Small intestine (tissue), 7 donors: Measurements from ENCODE around the gene KCNJ10. TPM values are rescaled to one million over a fixed set of nuclear protein-coding genes. Genes with fewer than 3 reads are reported as not detected.

Source experiments
- DNase-seq, 2 donors: peaks; one replicate each; pipeline versions ENCODE4 v3.0.0 to v3.0.0-alpha.2; 2013
- FAIRE-seq: peaks from 2 replicates; lab custom pipeline; 2012; peaks lifted over from hg19 to GRCh38; lab: Jason Lieb, UNC
- H3K27ac ChIP-seq, 3 donors: one replicate each; pipeline ENCODE4 v1.5.1; 2013; ENCODE audit warnings: low read length in 2 of 3, mild to moderate bottlenecking in 2 of 3, control low read depth in 1 of 3, inconsistent platforms in 1 of 3, low read depth in 1 of 3, moderate library complexity in 1 of 3
- H3K27me3 ChIP-seq, 3 donors: one replicate each; pipeline ENCODE4 v1.6.1; 2013; ENCODE audit warnings: low read length in 3 of 3, inconsistent platforms in 1 of 3; ENCODE audit not compliant: control insufficient read depth in 3 of 3, insufficient read depth in 3 of 3
- H3K36me3 ChIP-seq, 3 donors: one replicate each; pipeline ENCODE4 v1.6.1; 2013; ENCODE audit warnings: low read length in 3 of 3, inconsistent platforms in 1 of 3, low read depth in 1 of 3, mild to moderate bottlenecking in 1 of 3, moderate library complexity in 1 of 3; ENCODE audit not compliant: control insufficient read depth in 3 of 3, insufficient read depth in 2 of 3
- H3K4me1 ChIP-seq, 3 donors: one replicate each; pipeline ENCODE4 v1.6.1; 2013; ENCODE audit warnings: low read length in 2 of 3, inconsistent platforms in 1 of 3, low read depth in 1 of 3, mild to moderate bottlenecking in 1 of 3, moderate library complexity in 1 of 3; ENCODE audit not compliant: control insufficient read depth in 3 of 3, insufficient read depth in 2 of 3
- H3K4me3 ChIP-seq, 3 donors: one replicate each; pipeline ENCODE4 v1.5.1; 2013; ENCODE audit warnings: low read length in 3 of 3, control low read depth in 1 of 3, inconsistent platforms in 1 of 3, low read depth in 1 of 3, mild to moderate bottlenecking in 1 of 3, moderate library complexity in 1 of 3
- H3K9me3 ChIP-seq, 2 donors: one replicate each; pipeline ENCODE4 v1.6.1; 2013; ENCODE audit warnings: low read depth in 1 of 2, low read length in 1 of 2; ENCODE audit not compliant: control insufficient read depth in 2 of 2, insufficient read depth in 1 of 2
- WGBS, 3 donors: extraction: QIAGEN DNeasy Blood & Tissue Kit; methylation state at CpG; one replicate each; pipeline ENCODE4 v1.1.7; 2013; 5-methylcytosine and 5-hydroxymethylcytosine counted together
- polyA plus RNA-seq, 4 donors: library from polyadenylated mRNA; stranded (reverse) in 3 of 4; unstranded in 1 of 4; fragments of 200-250 nt in 3 of 4; fragments of 120-200 nt in 1 of 4; gene quantifications; one replicate each; pipeline versions ENCODE4 v1.2.1 to v1.2.3, GENCODE V29; 2013
- donor health status: healthy with polysubstance abuse.
- donor health status: control.
- donor health status: control.
- donor health status: Bipolar disorder and iron deficiency.
- donor health status: healthy.

The KCNJ10 gene
- polyA plus RNA-seq, 4 donors, result 0.25 to 0.47 TPM; not detected in 2

GRCh38 chr1:160043543-160043942 lies 26.4 kb downstream of the KCNJ10 start:
- FAIRE-seq (no peak), DNase-seq (no peak)
- H3K27me3 ChIP-seq, result no peaks in the 10 kb centered on the region
- H3K4me1 ChIP-seq, result peaks cover 0 to 20% (median 12%) of the 10 kb centered on the region in 3 donors
- no peaks in the 10 kb centered on the region for H3K9me3 ChIP-seq
- no peak overlapping the region for H3K27ac ChIP-seq
- no peak overlapping the region for H3K4me3 ChIP-seq
- H3K36me3 ChIP-seq, result no peaks in the 10 kb centered on the region

- Histone ChIP-seq H3K4me3 (no peak overlapping the region), H3K27ac (no peak overlapping the region), H3K4me1 (peaks cover 0 to 4% (median 3%) of the 10 kb centered on the region in 3 donors), H3K36me3 (no peaks in the 10 kb centered on the region), H3K9me3 (no peaks in the 10 kb centered on the region), H3K27me3 (no peaks in the 10 kb centered on the region)
- no peak for FAIRE-seq
- peak; percentile 11 to 79 for DNase-seq
- 50 to 84% (median 56%) methylated on average over 1 of the region's 1 CpG for WGBS, 3 donors
Observed at GRCh38 chr1:160040476-160040875, 29.5 kb downstream of the KCNJ10 start.

GRCh38 chr1:160032165-160032820 lies 37.7 kb downstream of the KCNJ10 start:
- Histone ChIP-seq H3K36me3 (no peaks in the 10 kb centered on the region), H3K27ac (peak overlapping the region; percentile 60 to 77 (median 77)), H3K4me1 (peaks cover 0 to 13% (median 2%) of the 10 kb centered on the region in 3 donors), H3K9me3 (no peaks in the 10 kb centered on the region), H3K4me3 (peak overlapping the region; percentile 66 to 87 (median 71)), H3K27me3 (no peaks in the 10 kb centered on the region)
- 1 to 4% (median 2%) methylated on average over 17 to 18 of the region's 18 CpGs for WGBS, 3 donors
- DNase-seq (peak; percentile 29 to 37), FAIRE-seq (no peak)

- H3K27me3 ChIP-seq, result no peaks in the 10 kb centered on the region
- H3K27ac ChIP-seq, result peak within 1 kb of the TSS; percentile 60 to 85 (median 77)
- 0% methylated on average over 59 to 60 of the region's 60 CpGs for WGBS, 3 donors
- FAIRE-seq (no peak), DNase-seq (peak; percentile 97)
- peaks cover 0 to 13% (median 2%) of the 10 kb centered on the region in 3 donors for H3K4me1 ChIP-seq
- H3K9me3 ChIP-seq, result no peaks in the 10 kb centered on the region
- peaks cover 0 to under 1% (median 0%) of the 10 kb centered on the region in 3 donors for H3K36me3 ChIP-seq
- peak within 1 kb of the TSS; percentile 66 to 87 (median 71) for H3K4me3 ChIP-seq
Observed at GRCh38 chr1:160031365-160032164, 38.4 kb downstream of the KCNJ10 start, which contains the start of gene PIGM. PIGM (minus strand) TSS chr1:160031990; CDS start chr1:160031739, 251 bp downstream.

GRCh38 chr1:160030657-160031364 lies 39.1 kb downstream of the KCNJ10 start:
- Histone ChIP-seq H3K27ac (peak overlapping the region; percentile 28 to 85 (median 77)), H3K36me3 (peaks cover 0 to 2% (median 0%) of the 10 kb centered on the region in 3 donors), H3K9me3 (no peaks in the 10 kb centered on the region), H3K27me3 (no peaks in the 10 kb centered on the region), H3K4me3 (peak overlapping the region; percentile 66 to 87 (median 71)), H3K4me1 (peaks cover 0 to 13% (median 2%) of the 10 kb centered on the region in 3 donors)
- peak; percentile 39 to 49 for DNase-seq
- no peak for FAIRE-seq
- 3 to 11% (median 6%) methylated on average over 23 of the region's 23 CpGs for WGBS, 3 donors

- no peak for DNase-seq
- no peak overlapping the region for H3K27ac ChIP-seq
- H3K9me3 ChIP-seq, result no peaks in the 10 kb centered on the region
- FAIRE-seq, result no peak
- H3K36me3 ChIP-seq, result peaks cover 0 to 2% (median 0%) of the 10 kb centered on the region in 3 donors
- H3K27me3 ChIP-seq, result no peaks in the 10 kb centered on the region
- H3K4me1 ChIP-seq, result peaks cover 0 to 18% (median 6%) of the 10 kb centered on the region in 3 donors
- no peak overlapping the region for H3K4me3 ChIP-seq
Observed at GRCh38 chr1:160028426-160028825, 41.5 kb downstream of the KCNJ10 start.

GRCh38 chr1:160025314-160025713 lies 44.6 kb downstream of the KCNJ10 start:
- 17 to 86% (median 45%) methylated on average over 1 of the region's 1 CpG for WGBS, 3 donors
- Histone ChIP-seq H3K4me3 (no peak overlapping the region), H3K27me3 (no peaks in the 10 kb centered on the region), H3K9me3 (no peaks in the 10 kb centered on the region), H3K4me1 (peaks cover 2 to 16% (median 6%) of the 10 kb centered on the region in 3 donors), H3K36me3 (peaks cover 0 to 2% (median 0%) of the 10 kb centered on the region in 3 donors), H3K27ac (no peak overlapping the region)
- DNase-seq, result no peak
- no peak for FAIRE-seq
